GM12878 (cell line): ENCODE results near the gene IGFLR1. TPM values are rescaled to one million over a fixed set of nuclear protein-coding genes. Genes with fewer than 3 reads are reported as not detected.

ENCODE experiments used
- BRCA1 ChIP-seq: IDR thresholded peaks from 2 replicates; pipeline ENCODE4 v1.6.1; 2011; ENCODE audit warnings: low read depth, low read length, improper control_type of control experiment
- CBFB ChIP-seq: IDR thresholded peaks from 2 replicates; pipeline ENCODE4 v1.6.1; 2016; ENCODE audit warnings: antibody characterized with exemption, low read depth
- CBX5 ChIP-seq: sonication (generic); IDR thresholded peaks from 2 replicates; pipeline ENCODE4 v1.6.1; 2016; ENCODE audit warnings: low read depth, moderate library complexity, mild to moderate bottlenecking, inconsistent platforms
- EGR1 ChIP-seq, 2 experiments: IDR thresholded peaks; 1 replicate in 1 of 2; 2 replicates in 1 of 2; pipeline ENCODE4 v1.6.1; 2011 to 2012; ENCODE audit warnings: low read depth in 2 of 2, low read length in 2 of 2, borderline replicate concordance in 1 of 2, mild to moderate bottlenecking in 1 of 2, moderate library complexity in 1 of 2
- ESRRA ChIP-seq: IDR thresholded peaks from 2 replicates; pipeline ENCODE4 v1.6.1; 2012; ENCODE audit warnings: mild to moderate bottlenecking, low read length, improper control_type of control experiment
- EZH2 ChIP-seq: IDR thresholded peaks from 2 replicates; pipeline ENCODE4 v1.6.1; 2012; ENCODE audit warnings: low read depth, mild to moderate bottlenecking, control low read depth, inconsistent platforms, low read length, borderline replicate concordance; ENCODE audit not compliant: control insufficient read depth
- FOS ChIP-seq: IDR thresholded peaks from 3 replicates; pipeline ENCODE4 v1.6.1; 2011; ENCODE audit warnings: borderline replicate concordance; ENCODE audit not compliant: insufficient read length; ENCODE audit errors: extremely low read depth
- HDAC2 ChIP-seq: fragments of 200-600 bp; sonication (generic); IDR thresholded peaks from 2 replicates; pipeline ENCODE4 v1.6.1; 2017
- IKZF1 ChIP-seq: fragments of 450-650 bp; conservative IDR thresholded peaks from 2 replicates; pipeline ENCODE4 v1.6.1; 2017; ENCODE audit warnings: antibody characterized with exemption, mild to moderate bottlenecking
- MEF2A ChIP-seq: IDR thresholded peaks from 2 replicates; pipeline ENCODE4 v1.6.1; 2011; ENCODE audit warnings: low read depth, mild to moderate bottlenecking, low read length, moderate library complexity; ENCODE audit not compliant: insufficient read depth
- MYC ChIP-seq: IDR thresholded peaks from 2 replicates; pipeline ENCODE4 v1.6.1; 2011; ENCODE audit warnings: mild to moderate bottlenecking, low read length, moderate library complexity, inconsistent platforms; ENCODE audit not compliant: insufficient read depth, insufficient replicate concordance, insufficient read length, severe bottlenecking
- PAX5 ChIP-seq: IDR thresholded peaks from 2 replicates; pipeline ENCODE4 v1.6.1; 2011; ENCODE audit warnings: low read depth, low read length, borderline replicate concordance
- POLR2AphosphoS5 ChIP-seq: IDR thresholded peaks from 2 replicates; pipeline ENCODE4 v1.6.1; 2011; ENCODE audit warnings: mild to moderate bottlenecking, low read length, inconsistent platforms
- SREBF1 ChIP-seq: IDR thresholded peaks from 2 replicates; pipeline ENCODE4 v1.6.1; 2012; ENCODE audit warnings: mild to moderate bottlenecking, low read length
- ZBED1 ChIP-seq: IDR thresholded peaks from 2 replicates; pipeline ENCODE4 v1.6.1; 2016; ENCODE audit warnings: borderline replicate concordance
- ZNF274 ChIP-seq: IDR thresholded peaks from one replicate; pipeline ENCODE4 v1.8.0; 2011; ENCODE audit not compliant: insufficient read length, insufficient read depth
- polyA plus RNA-seq, 11 experiments: library from polyadenylated mRNA; depleted of rRNA in 4 of 11; unstranded in 6 of 11; stranded (reverse) in 5 of 11; fragments of >200 nt; fragmentation: Nextera tagmentation in 4 of 11; fragmentation: Illumina TruSeq in 1 of 11; extraction: Ambion mirVana in 4 of 11; extraction: Trizol in 1 of 11; gene quantifications; 1 replicate in 1 of 11; 2 replicates in 10 of 11; pipeline versions ENCODE4 v1.2.1 to v1.2.3, GENCODE V29; 2011 to 2016; ENCODE audit warnings: inconsistent platforms in 2 of 11, missing spikeins in 2 of 11, low read depth in 1 of 11
- total RNA-seq, 4 experiments: library from RNA; depleted of rRNA in 3 of 4; stranded (reverse); fragments of >200 nt in 3 of 4; fragmentation: Illumina TruSeq in 1 of 4; extraction: Trizol in 1 of 4; gene quantifications; 2 replicates each; pipeline versions ENCODE4 v1.2.1 to v1.2.3, GENCODE V29; 2013 to 2021
- TF ChIP-seq, protein P1 (sequence below): fragments of 450-650 bp; IDR thresholded peaks from 2 replicates; pipeline ENCODE4 v1.6.1; 2017; ENCODE audit warnings: low read depth, mild to moderate bottlenecking, moderate library complexity
- TF ChIP-seq, protein P2 (sequence below): fragments of 450-650 bp; IDR thresholded peaks from 2 replicates; pipeline ENCODE4 v1.6.1; 2017; ENCODE audit warnings: antibody characterized with exemption, mild to moderate bottlenecking, moderate library complexity
- TF ChIP-seq, protein P3 (sequence below): fragments of 450-650 bp; formaldehyde crosslinking; IDR thresholded peaks from 2 replicates; pipeline ENCODE4 v1.4.0; 2020; ENCODE audit warnings: mild to moderate bottlenecking, moderate library complexity
- TF ChIP-seq, protein P4 (sequence below): fragments of 450-650 bp; IDR thresholded peaks from 2 replicates; pipeline ENCODE4 v1.6.1; 2017; ENCODE audit warnings: mild to moderate bottlenecking

IGFLR1 gene
- total and polyA plus RNA-seq, 10 of the 15 experiments (the other 5 are each of a cell fraction or from before 2014, with no cell fraction given) = 2.5 to 39.9 (median 24.8) TPM

DNA sequence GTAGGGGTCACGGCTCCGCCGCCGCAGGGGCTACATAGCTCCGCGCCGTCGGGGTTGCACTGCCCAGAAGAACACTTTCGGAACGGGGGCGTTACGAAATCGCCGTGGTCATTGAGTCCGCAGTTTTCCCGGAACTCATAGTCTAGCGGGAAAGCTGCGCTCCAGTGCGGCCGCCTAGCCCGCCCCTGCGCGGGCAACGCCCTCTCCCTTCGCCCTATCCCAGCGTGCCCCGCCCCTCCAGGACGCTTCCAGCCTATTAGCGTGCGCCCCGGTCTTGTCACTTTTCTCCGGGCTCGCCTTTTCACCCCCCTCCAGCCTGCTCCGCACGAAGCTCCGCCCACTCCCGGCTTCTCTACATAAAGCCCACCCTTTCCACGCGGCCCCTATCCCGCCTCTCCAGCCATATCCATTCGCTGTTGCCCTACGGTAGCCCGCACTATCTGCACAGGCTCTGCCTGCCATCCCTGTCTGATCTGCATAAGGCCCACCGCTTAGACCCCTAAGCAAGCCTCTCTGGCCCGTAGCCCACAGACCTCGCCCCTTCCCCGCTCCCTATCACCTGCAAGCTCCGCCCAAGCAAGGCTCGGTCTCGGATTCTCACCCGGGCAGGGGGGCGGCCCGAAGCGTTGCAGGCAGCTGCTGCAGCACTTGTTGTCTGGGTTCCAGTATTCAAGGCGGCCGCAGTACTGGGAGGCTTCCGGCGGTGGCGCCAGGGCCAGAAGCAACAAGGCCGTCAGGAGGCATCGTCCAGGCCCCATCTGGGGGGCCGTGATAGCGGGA is 1.6 kb downstream of the IGFLR1 start (continued):
- TF ChIP-seq, protein P1, sequence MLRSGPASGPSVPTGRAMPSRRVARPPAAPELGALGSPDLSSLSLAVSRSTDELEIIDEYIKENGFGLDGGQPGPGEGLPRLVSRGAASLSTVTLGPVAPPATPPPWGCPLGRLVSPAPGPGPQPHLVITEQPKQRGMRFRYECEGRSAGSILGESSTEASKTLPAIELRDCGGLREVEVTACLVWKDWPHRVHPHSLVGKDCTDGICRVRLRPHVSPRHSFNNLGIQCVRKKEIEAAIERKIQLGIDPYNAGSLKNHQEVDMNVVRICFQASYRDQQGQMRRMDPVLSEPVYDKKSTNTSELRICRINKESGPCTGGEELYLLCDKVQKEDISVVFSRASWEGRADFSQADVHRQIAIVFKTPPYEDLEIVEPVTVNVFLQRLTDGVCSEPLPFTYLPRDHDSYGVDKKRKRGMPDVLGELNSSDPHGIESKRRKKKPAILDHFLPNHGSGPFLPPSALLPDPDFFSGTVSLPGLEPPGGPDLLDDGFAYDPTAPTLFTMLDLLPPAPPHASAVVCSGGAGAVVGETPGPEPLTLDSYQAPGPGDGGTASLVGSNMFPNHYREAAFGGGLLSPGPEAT = peak; percentile 70
- TF ChIP-seq EZH2 (no peak), ESRRA (no peak), SREBF1 (no peak), MEF2A (no peak), IKZF1 (peak; percentile 61), CBX5 (no peak), BRCA1 (no peak), FOS (peak; percentile 7), EGR1 (IDR thresholded peaks at IDR 0.05; ENCODE audit: borderline replicate concordance in 1 of 2, low read depth in 2 of 2, low read length in 2 of 2) (no peak), ZNF274 (no peak), CBFB (peak; percentile 59; the same call in 1 of the 2 replicates), PAX5 (peak; percentile 52; the same call in 1 of the 2 replicates), ZBED1 (peak; percentile 59; the same call in 1 of the 2 replicates), HDAC2 (no peak), MYC (no peak), POLR2AphosphoS5 (peak; percentile 88)
- TF ChIP-seq, protein P2, sequence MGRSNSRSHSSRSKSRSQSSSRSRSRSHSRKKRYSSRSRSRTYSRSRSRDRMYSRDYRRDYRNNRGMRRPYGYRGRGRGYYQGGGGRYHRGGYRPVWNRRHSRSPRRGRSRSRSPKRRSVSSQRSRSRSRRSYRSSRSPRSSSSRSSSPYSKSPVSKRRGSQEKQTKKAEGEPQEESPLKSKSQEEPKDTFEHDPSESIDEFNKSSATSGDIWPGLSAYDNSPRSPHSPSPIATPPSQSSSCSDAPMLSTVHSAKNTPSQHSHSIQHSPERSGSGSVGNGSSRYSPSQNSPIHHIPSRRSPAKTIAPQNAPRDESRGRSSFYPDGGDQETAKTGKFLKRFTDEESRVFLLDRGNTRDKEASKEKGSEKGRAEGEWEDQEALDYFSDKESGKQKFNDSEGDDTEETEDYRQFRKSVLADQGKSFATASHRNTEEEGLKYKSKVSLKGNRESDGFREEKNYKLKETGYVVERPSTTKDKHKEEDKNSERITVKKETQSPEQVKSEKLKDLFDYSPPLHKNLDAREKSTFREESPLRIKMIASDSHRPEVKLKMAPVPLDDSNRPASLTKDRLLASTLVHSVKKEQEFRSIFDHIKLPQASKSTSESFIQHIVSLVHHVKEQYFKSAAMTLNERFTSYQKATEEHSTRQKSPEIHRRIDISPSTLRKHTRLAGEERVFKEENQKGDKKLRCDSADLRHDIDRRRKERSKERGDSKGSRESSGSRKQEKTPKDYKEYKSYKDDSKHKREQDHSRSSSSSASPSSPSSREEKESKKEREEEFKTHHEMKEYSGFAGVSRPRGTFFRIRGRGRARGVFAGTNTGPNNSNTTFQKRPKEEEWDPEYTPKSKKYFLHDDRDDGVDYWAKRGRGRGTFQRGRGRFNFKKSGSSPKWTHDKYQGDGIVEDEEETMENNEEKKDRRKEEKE = no peak
- TF ChIP-seq, protein P3, sequence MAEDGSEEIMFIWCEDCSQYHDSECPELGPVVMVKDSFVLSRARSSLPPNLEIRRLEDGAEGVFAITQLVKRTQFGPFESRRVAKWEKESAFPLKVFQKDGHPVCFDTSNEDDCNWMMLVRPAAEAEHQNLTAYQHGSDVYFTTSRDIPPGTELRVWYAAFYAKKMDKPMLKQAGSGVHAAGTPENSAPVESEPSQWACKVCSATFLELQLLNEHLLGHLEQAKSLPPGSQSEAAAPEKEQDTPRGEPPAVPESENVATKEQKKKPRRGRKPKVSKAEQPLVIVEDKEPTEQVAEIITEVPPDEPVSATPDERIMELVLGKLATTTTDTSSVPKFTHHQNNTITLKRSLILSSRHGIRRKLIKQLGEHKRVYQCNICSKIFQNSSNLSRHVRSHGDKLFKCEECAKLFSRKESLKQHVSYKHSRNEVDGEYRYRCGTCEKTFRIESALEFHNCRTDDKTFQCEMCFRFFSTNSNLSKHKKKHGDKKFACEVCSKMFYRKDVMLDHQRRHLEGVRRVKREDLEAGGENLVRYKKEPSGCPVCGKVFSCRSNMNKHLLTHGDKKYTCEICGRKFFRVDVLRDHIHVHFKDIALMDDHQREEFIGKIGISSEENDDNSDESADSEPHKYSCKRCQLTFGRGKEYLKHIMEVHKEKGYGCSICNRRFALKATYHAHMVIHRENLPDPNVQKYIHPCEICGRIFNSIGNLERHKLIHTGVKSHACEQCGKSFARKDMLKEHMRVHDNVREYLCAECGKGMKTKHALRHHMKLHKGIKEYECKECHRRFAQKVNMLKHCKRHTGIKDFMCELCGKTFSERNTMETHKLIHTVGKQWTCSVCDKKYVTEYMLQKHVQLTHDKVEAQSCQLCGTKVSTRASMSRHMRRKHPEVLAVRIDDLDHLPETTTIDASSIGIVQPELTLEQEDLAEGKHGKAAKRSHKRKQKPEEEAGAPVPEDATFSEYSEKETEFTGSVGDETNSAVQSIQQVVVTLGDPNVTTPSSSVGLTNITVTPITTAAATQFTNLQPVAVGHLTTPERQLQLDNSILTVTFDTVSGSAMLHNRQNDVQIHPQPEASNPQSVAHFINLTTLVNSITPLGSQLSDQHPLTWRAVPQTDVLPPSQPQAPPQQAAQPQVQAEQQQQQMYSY = no peak
- TF ChIP-seq, protein P4, sequence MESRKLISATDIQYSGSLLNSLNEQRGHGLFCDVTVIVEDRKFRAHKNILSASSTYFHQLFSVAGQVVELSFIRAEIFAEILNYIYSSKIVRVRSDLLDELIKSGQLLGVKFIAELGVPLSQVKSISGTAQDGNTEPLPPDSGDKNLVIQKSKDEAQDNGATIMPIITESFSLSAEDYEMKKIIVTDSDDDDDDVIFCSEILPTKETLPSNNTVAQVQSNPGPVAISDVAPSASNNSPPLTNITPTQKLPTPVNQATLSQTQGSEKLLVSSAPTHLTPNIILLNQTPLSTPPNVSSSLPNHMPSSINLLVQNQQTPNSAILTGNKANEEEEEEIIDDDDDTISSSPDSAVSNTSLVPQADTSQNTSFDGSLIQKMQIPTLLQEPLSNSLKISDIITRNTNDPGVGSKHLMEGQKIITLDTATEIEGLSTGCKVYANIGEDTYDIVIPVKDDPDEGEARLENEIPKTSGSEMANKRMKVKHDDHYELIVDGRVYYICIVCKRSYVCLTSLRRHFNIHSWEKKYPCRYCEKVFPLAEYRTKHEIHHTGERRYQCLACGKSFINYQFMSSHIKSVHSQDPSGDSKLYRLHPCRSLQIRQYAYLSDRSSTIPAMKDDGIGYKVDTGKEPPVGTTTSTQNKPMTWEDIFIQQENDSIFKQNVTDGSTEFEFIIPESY = no peak
